NCI-H2196 treated with DMSO at 0.1 percent for 48 hours (cell line): ENCODE results near the gene TMEM267.
"Not testable (repeated sequence)": the region's sequence is repeated elsewhere in the genome, so short reads cannot be mapped to it uniquely, and the experiment has no call there.

Experiments
- DNase-seq: peaks from one replicate; lab custom pipeline; 2025; ENCODE audit not compliant: unreplicated experiment; lab: John Stamatoyannopoulos, UW

Gene TMEM267

GRCh38 chr5:43411495-43411894 lies 72.2 kb downstream of the TMEM267 start:
- no peak for DNase-seq

GRCh38 chr5:43410414-43410813 lies 73.3 kb downstream of the TMEM267 start:
- DNase-seq: no peak

GRCh38 chr5:43409809-43410271 lies 73.8 kb downstream of the TMEM267 start:
- peak; percentile 81 for DNase-seq

- not testable (repeated sequence) for DNase-seq
Observed at GRCh38 chr5:43402524-43403066, 81.1 kb downstream of the TMEM267 start.

- DNase-seq: no peak
Observed at GRCh38 chr5:43401827-43402226, 81.8 kb downstream of the TMEM267 start.

- DNase-seq: no peak
Observed at GRCh38 chr5:43400082-43400481, 83.6 kb downstream of the TMEM267 start.

GRCh38 chr5:43396762-43397304 lies 86.8 kb downstream of the TMEM267 start:
- DNase-seq: no peak
